B cell (primary cell): ENCODE results near the gene JCHAIN. TPM values are rescaled to one million over a fixed set of nuclear protein-coding genes. Genes with fewer than 3 reads are reported as not detected.

Experiments used
- ATAC-seq: fragments of 200-7000 bp; cut with Tn5 transposase; one replicate; pipeline ENCODE4 v1.10.0; 2021; ENCODE audit warnings: low read depth, mild to moderate bottlenecking, moderate number of reproducible peaks, moderate library complexity
- CTCF ChIA-PET: fragments of 350-600 bp; sonication (Branson Sonifier 250); formaldehyde crosslinking; loops from one replicate; lab custom pipeline; 2021; ENCODE audit warnings: antibody characterized with exemption, inconsistent platforms; lab: Charles Lee
- POLR2A ChIA-PET: fragments of 350-600 bp; sonication (Branson Sonifier 250); formaldehyde crosslinking; loops from one replicate; lab custom pipeline; 2021; ENCODE audit warnings: antibody characterized with exemption; lab: Charles Lee
- DNase-seq: peaks from one replicate; pipeline ENCODE4 v3.0.0; 2013
- H2AFZ ChIP-seq: 2 replicates; pipeline ENCODE4 v1.6.1; 2012; ENCODE audit warnings: mild to moderate bottlenecking, low read depth, low read length; ENCODE audit not compliant: insufficient read depth, poor library complexity, severe bottlenecking
- H3K27ac ChIP-seq, 2 donors: 1 replicate in 1 of 2; 2 replicates in 1 of 2; pipeline ENCODE4 v1.5.1; 2012 to 2013; ENCODE audit warnings: low read length in 2 of 2, mild to moderate bottlenecking in 2 of 2, moderate library complexity in 1 of 2
- H3K27me3 ChIP-seq, 4 experiments: fragments of 200-600 bp in 1 of 4; sonication (generic) in 1 of 4; replicated peaks in 1 of 4; 1 replicate in 2 of 4; 2 replicates in 2 of 4; pipeline versions ENCODE4 v1.6.1 to v1.7.0; 2013 to 2016; ENCODE audit warnings: low read length in 3 of 4, mild to moderate bottlenecking in 2 of 4, mixed read lengths in 1 of 4, moderate library complexity in 1 of 4; ENCODE audit not compliant: insufficient read depth in 4 of 4, control insufficient read depth in 3 of 4; ENCODE audit errors: control extremely low read depth in 1 of 4
- H3K36me3 ChIP-seq, 2 experiments: replicated peaks in 1 of 2; 1 replicate in 1 of 2; 2 replicates in 1 of 2; pipeline versions ENCODE4 v1.6.1 to v1.7.1; 2013; ENCODE audit warnings: low read length in 1 of 2; ENCODE audit not compliant: insufficient read depth in 2 of 2, control insufficient read depth in 1 of 2; ENCODE audit errors: control extremely low read depth in 1 of 2, extremely low read depth in 1 of 2
- H3K4me1 ChIP-seq, 2 donors: fragments of 200-600 bp in 1 of 2; sonication (generic) in 1 of 2; 1 replicate in 1 of 2; 2 replicates in 1 of 2; pipeline versions ENCODE4 v1.5.1 to v1.6.1; 2013 to 2017; ENCODE audit warnings: low read length in 2 of 2; ENCODE audit not compliant: control insufficient read depth in 2 of 2, insufficient read depth in 2 of 2
- H3K4me2 ChIP-seq: replicated peaks from 2 replicates; pipeline ENCODE3; 2012; ENCODE audit warnings: mild to moderate bottlenecking, low read depth, low read length; ENCODE audit not compliant: poor library complexity, severe bottlenecking
- H3K4me3 ChIP-seq, 5 experiments: fragments of 200-600 bp in 1 of 5; sonication (generic) in 1 of 5; 1 replicate in 3 of 5; 2 replicates in 2 of 5; pipeline versions ENCODE4 v1.5.1 to v1.7.0; 2011 to 2016; ENCODE audit warnings: low read length in 4 of 5, mild to moderate bottlenecking in 4 of 5, low read depth in 2 of 5, control low read depth in 1 of 5, moderate library complexity in 1 of 5; ENCODE audit not compliant: insufficient read depth in 1 of 5; ENCODE audit errors: control extremely low read depth in 1 of 5, extremely low read depth in 1 of 5
- H3K79me2 ChIP-seq: fragments of 200-600 bp; sonication (generic); one replicate; pipeline ENCODE4 v1.6.0; 2016; ENCODE audit warnings: low read length; ENCODE audit not compliant: control insufficient read depth, insufficient read depth
- H3K9ac ChIP-seq: fragments of 200-600 bp; sonication (generic); 2 replicates; pipeline ENCODE4 v1.6.1; 2017; ENCODE audit warnings: mild to moderate bottlenecking, low read length, moderate library complexity
- H3K9me3 ChIP-seq, 3 donors: one replicate each; pipeline versions ENCODE4 v1.6.1 to v1.7.1; 2013; ENCODE audit warnings: low read length in 2 of 3; ENCODE audit not compliant: control insufficient read depth in 2 of 3, insufficient read depth in 1 of 3; ENCODE audit errors: control extremely low read depth in 1 of 3
- H4K20me1 ChIP-seq: 2 replicates; pipeline ENCODE4 v1.6.0; 2012; ENCODE audit warnings: mild to moderate bottlenecking, low read length; ENCODE audit not compliant: insufficient read depth, control insufficient read depth, poor library complexity, severe bottlenecking
- H3K27ac Mint-ChIP-seq: one replicate; pipeline ENCODE4 v1.8.0; 2021; ENCODE audit warnings: mixed read lengths
- H3K27me3 Mint-ChIP-seq: one replicate; pipeline ENCODE4 v1.8.0; 2021; ENCODE audit warnings: mixed read lengths
- H3K4me1 Mint-ChIP-seq: one replicate; pipeline ENCODE4 v1.8.0; 2021; ENCODE audit warnings: mixed read lengths
- H3K4me3 Mint-ChIP-seq: one replicate; pipeline ENCODE4 v1.8.0; 2021; ENCODE audit warnings: mixed read lengths
- H3K9me3 Mint-ChIP-seq: one replicate; pipeline ENCODE4 v1.8.0; 2022; ENCODE audit warnings: mixed read lengths; ENCODE audit not compliant: insufficient read depth
- EZH2 ChIP-seq: IDR thresholded peaks from 2 replicates; pipeline ENCODE4 v1.6.1; 2012; ENCODE audit warnings: borderline replicate concordance, low read depth, mild to moderate bottlenecking, moderate library complexity, low read length; ENCODE audit not compliant: insufficient read depth, poor library complexity, severe bottlenecking
- WGBS: methylation state at CpG from one replicate; pipeline ENCODE4 v1.1.5; 2013; ENCODE audit warnings: missing lambda C conversion rate; ENCODE audit not compliant: insufficient coverage; 5-methylcytosine and 5-hydroxymethylcytosine counted together
- intact Hi-C: fragments of 100-400 bp; cut with micrococcal nuclease; formaldehyde crosslinking; loops from one replicate; pipeline ENCODE4 v1.10.0; 2022
- polyA plus RNA-seq: library from polyadenylated mRNA; depleted of rRNA; stranded (reverse); fragments of >200 nt; gene quantifications from 2 replicates; pipeline ENCODE4 v1.2.3, GENCODE V29; 2012
- total RNA-seq, 2 donors: library from RNA; stranded (reverse); fragments of 120-200 nt in 1 of 2; gene quantifications; 1 replicate in 1 of 2; 2 replicates in 1 of 2; pipeline versions ENCODE4 v1.2.3 to v1.2.4, GENCODE V29; 2013 to 2022
- TF ChIP-seq, protein P1 (sequence below): fragments of 200-600 bp; IDR thresholded peaks from one replicate; pipeline ENCODE4 v1.8.0; 2022; ENCODE audit warnings: antibody characterized with exemption, mild to moderate bottlenecking

Gene JCHAIN
- total and polyA plus RNA-seq, 2 donors (not counting 1 experiment from before 2014, with no cell fraction given): 90.8 to 441 TPM

DNA sequence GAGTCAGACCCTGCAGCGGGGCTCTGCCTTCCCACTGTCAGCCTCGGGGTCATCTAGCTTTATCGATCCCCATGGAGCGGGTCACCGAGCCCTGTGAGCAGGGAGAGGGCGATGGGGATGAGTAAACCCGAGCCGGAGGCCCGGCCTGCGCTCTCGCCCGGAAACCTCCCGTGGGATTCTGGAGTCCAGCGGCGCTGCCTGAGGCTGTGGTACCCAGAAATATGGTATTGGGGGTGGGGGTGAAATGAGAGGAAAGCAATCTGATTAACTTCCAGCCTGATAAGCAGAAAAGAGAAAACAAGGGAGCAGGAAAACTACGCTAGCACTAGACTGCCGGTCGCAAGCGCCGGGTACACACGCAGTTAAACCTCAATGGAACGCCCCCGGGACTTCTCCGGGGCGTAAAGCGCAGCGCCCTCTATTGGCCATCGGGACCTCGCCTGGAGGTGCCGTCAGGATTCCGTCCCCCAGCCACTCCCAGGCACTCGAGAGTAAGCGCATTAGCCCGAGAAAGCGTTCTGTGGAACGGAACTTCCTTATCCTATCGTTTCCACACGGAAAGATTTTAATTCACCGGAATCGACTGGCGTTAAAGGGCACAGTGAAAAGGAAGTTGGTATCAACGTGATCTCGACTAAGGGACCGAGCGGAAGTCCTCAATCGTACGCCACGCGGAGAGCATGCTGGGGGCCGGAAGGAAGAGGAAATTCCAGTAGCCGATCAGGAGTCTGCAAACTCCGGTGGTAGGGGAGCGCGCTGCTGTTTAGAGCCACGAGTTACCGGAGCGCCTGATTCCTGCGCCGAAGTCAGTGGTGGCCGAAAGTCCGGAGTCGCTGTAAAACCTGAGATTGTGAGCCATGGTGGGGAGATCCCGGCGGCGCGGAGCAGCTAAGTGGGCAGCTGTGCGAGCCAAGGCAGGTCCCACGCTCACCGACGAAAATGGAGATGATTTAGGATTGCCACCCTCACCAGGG is 21.8 kb upstream of the JCHAIN start, which contains the start of gene UTP3:
Gene UTP3 (plus strand): TSS at position 712 of the 974 bp plus-strand sequence. CDS start 146 bp downstream, at position 858.
- peak within 1 kb of the TSS; percentile 100 for H3K27ac Mint-ChIP-seq
- H3K27me3 Mint-ChIP-seq: no peaks in the 10 kb centered on the region
- no peak for TF ChIP-seq EZH2
- TF ChIP-seq, protein P1, sequence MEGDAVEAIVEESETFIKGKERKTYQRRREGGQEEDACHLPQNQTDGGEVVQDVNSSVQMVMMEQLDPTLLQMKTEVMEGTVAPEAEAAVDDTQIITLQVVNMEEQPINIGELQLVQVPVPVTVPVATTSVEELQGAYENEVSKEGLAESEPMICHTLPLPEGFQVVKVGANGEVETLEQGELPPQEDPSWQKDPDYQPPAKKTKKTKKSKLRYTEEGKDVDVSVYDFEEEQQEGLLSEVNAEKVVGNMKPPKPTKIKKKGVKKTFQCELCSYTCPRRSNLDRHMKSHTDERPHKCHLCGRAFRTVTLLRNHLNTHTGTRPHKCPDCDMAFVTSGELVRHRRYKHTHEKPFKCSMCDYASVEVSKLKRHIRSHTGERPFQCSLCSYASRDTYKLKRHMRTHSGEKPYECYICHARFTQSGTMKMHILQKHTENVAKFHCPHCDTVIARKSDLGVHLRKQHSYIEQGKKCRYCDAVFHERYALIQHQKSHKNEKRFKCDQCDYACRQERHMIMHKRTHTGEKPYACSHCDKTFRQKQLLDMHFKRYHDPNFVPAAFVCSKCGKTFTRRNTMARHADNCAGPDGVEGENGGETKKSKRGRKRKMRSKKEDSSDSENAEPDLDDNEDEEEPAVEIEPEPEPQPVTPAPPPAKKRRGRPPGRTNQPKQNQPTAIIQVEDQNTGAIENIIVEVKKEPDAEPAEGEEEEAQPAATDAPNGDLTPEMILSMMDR: peak; percentile 98
- Histone ChIP-seq H3K79me2 (peaks cover 18% of the 10 kb centered on the region), H3K27me3 (no peaks in the 10 kb centered on the region), H3K4me2 (peak within 1 kb of the TSS; percentile 88), H3K9ac (peak within 1 kb of the TSS; percentile 96), H4K20me1 (no peaks in the 10 kb centered on the region), H2AFZ (peak within 1 kb of the TSS; percentile 96), H3K9me3 (no peaks in the 10 kb centered on the region), H3K27ac (peak within 1 kb of the TSS; percentile 96 to 98), H3K4me3 (peak within 1 kb of the TSS; percentile 66 to 97 (median 92)), H3K4me1 (peaks cover 24 to 32% of the 10 kb centered on the region in 2 donors), H3K36me3 (no peaks in the 10 kb centered on the region)
- peaks cover 37% of the 10 kb centered on the region for H3K4me1 Mint-ChIP-seq
- DNase-seq (peak; percentile 96), ATAC-seq (peak; percentile 90)
- under 1% methylated on average over 70 of the region's 70 CpGs for WGBS
- intact Hi-C loops: loop anchor here (1.0 to 5.0 kb wide), 6 partner anchors 10 to 309 kb away; partner anchors contain the start of gene GRSF1
- ChIA-PET CTCF (interaction anchor here (0.5 to 6.5 kb wide), 22 partner anchors 8 to 322 kb away, joined by 3 to 59 read pairs (median 4); partner anchors contain the start of gene DCK), POLR2A (interaction anchor here (0.8 to 2.2 kb wide), 5 partner anchors 16 to 47 kb away, joined by 3 to 13 read pairs (median 7); no protein-coding TSS in a partner anchor)
- no peaks in the 10 kb centered on the region for H3K9me3 Mint-ChIP-seq
- H3K4me3 Mint-ChIP-seq: peak within 1 kb of the TSS; percentile 100
